ENCODE data around the gene ESRRA.

GRCh38 chr11:64287676-64288352 is 17.5 kb upstream of the ESRRA start:
- TF ChIP-seq, protein P1, sequence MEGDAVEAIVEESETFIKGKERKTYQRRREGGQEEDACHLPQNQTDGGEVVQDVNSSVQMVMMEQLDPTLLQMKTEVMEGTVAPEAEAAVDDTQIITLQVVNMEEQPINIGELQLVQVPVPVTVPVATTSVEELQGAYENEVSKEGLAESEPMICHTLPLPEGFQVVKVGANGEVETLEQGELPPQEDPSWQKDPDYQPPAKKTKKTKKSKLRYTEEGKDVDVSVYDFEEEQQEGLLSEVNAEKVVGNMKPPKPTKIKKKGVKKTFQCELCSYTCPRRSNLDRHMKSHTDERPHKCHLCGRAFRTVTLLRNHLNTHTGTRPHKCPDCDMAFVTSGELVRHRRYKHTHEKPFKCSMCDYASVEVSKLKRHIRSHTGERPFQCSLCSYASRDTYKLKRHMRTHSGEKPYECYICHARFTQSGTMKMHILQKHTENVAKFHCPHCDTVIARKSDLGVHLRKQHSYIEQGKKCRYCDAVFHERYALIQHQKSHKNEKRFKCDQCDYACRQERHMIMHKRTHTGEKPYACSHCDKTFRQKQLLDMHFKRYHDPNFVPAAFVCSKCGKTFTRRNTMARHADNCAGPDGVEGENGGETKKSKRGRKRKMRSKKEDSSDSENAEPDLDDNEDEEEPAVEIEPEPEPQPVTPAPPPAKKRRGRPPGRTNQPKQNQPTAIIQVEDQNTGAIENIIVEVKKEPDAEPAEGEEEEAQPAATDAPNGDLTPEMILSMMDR (IDR thresholded peaks at IDR 0.05) = no peak
- no peak for TF ChIP-seq POLR2A (IDR thresholded peaks at IDR 0.05)

Data from tibial nerve (tissue), 3 donors.